Ovary (tissue), 9 donors: ENCODE data around the gene CST4. TPM values are rescaled to one million over a fixed set of nuclear protein-coding genes. Genes with fewer than 3 reads are reported as not detected.

Source experiments
- DNase-seq, 5 donors: peaks; one replicate each; pipeline ENCODE4 v3.0.0-alpha.2; 2019 to 2020
- H3K27ac ChIP-seq, 2 donors: fragments of 200-600 bp; one replicate each; pipeline versions ENCODE4 v1.5.1 to v1.8.0; 2019 to 2022
- H3K27me3 ChIP-seq: fragments of 200-600 bp; one replicate; pipeline ENCODE4 v1.8.0; 2022
- H3K36me3 ChIP-seq: fragments of 200-600 bp; sonication (generic); one replicate; pipeline ENCODE4 v1.5.1; 2019
- H3K4me1 ChIP-seq: one replicate; pipeline ENCODE4 v1.8.1; 2013; ENCODE audit warnings: mild to moderate bottlenecking, moderate library complexity; ENCODE audit not compliant: insufficient read depth
- H3K4me3 ChIP-seq: fragments of 200-600 bp; sonication (generic); one replicate; pipeline ENCODE4 v1.5.1; 2017
- H3K9me3 ChIP-seq, 2 donors: fragments of 200-600 bp in 1 of 2; sonication (generic) in 1 of 2; one replicate each; pipeline versions ENCODE4 v1.5.1 to v1.8.1; 2013 to 2019; ENCODE audit warnings: mild to moderate bottlenecking in 1 of 2, moderate library complexity in 1 of 2
- EP300 ChIP-seq: sonication (generic); formaldehyde crosslinking; IDR thresholded peaks from one replicate; pipeline ENCODE4 v1.6.1; 2017; ENCODE audit warnings: antibody characterized with exemption
- POLR2A ChIP-seq: fragments of 450-650 bp; IDR thresholded peaks from one replicate; pipeline ENCODE4 v1.6.1; 2017; ENCODE audit warnings: antibody characterized with exemption, mild to moderate bottlenecking, moderate library complexity
- WGBS, 3 donors: extraction: QIAGEN DNeasy Blood & Tissue Kit in 1 of 3; methylation state at CpG; one replicate each; pipeline versions ENCODE4 v1.1.5 to v1.1.7; 2013 to 2017; 5-methylcytosine and 5-hydroxymethylcytosine counted together
- intact Hi-C, 4 donors: fragments of 100-400 bp; cut with DNase I; formaldehyde crosslinking; loops; one replicate each; pipeline versions ENCODE4 v1.11.0 to v1.15.1; 2022 to 2023
- polyA plus RNA-seq, 2 donors: library from polyadenylated mRNA; stranded (reverse); fragments of 200-250 nt in 1 of 2; fragments of 350-450 nt in 1 of 2; fragmentation: Illumina TruSeq in 1 of 2; extraction: RNeasy Lipid Tissue Mini Kit (QIAGEN cat#74804) in 1 of 2; gene quantifications; one replicate each; pipeline ENCODE4 v1.2.3, GENCODE V29; 2013 to 2014
- total RNA-seq, 7 donors: library from RNA; depleted of rRNA in 2 of 7; stranded (reverse); fragments of >200 nt in 2 of 7; fragmentation: NEBNext Ultra II Directional in 3 of 7; extraction: Animal tissue kit (Norgen Biotek cat#: 25700) in 3 of 7; gene quantifications; one replicate each; pipeline versions ENCODE4 v1.1.0 to v1.2.4, GENCODE V29; 2016 to 2023
- TF ChIP-seq, protein P1 (sequence below), 3 donors: fragments of 450-650 bp in 2 of 3; fragments of 200-600 bp in 1 of 3; IDR thresholded peaks; one replicate each; pipeline versions ENCODE4 v1.5.1 to v1.8.0; 2016 to 2022; ENCODE audit warnings: antibody characterized with exemption in 3 of 3, mild to moderate bottlenecking in 1 of 3
- donor health status: DM: no; HTN: no; CAD: no; lungs with moderate emphysema.
- donor health status: DM: no; HTN: no; CAD: no.
- donor health status: Bipolar disorder and iron deficiency.
- donor health status: DM: yes; HTN: yes; CAD: no.
- donor health status: DM: no; HTN: no; CAD: no.
- donor health status: DM: yes; HTN: yes; CAD: no.

Gene CST4
- total and polyA plus RNA-seq, 9 donors = not detected

DNA sequence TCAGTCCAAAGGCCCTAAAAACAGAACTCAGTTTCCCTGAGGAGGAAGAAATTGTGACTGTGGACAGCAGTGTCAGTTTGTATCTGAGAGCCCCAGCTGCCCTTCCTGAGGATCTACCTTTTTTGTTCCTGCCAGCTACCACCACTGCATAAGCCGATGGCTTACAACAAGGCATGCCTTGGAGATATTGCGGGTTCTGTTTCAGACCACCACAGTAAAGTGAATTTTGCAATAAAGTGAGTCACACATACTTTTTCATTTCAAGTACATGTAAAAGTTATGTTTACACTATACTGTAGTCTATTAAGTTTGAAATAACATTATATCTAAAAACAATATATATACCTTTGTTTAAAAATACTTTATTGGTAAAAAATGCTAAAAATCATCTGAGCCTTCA lies 41.5 kb downstream of the CST4 start:
- Histone ChIP-seq H3K9me3 (no peaks in the 10 kb centered on the region), H3K36me3 (no peaks in the 10 kb centered on the region), H3K27ac (no peak overlapping the region), H3K27me3 (no peaks in the 10 kb centered on the region), H3K4me1 (no peaks in the 10 kb centered on the region), H3K4me3 (no peak overlapping the region)
- TF ChIP-seq, protein P1, sequence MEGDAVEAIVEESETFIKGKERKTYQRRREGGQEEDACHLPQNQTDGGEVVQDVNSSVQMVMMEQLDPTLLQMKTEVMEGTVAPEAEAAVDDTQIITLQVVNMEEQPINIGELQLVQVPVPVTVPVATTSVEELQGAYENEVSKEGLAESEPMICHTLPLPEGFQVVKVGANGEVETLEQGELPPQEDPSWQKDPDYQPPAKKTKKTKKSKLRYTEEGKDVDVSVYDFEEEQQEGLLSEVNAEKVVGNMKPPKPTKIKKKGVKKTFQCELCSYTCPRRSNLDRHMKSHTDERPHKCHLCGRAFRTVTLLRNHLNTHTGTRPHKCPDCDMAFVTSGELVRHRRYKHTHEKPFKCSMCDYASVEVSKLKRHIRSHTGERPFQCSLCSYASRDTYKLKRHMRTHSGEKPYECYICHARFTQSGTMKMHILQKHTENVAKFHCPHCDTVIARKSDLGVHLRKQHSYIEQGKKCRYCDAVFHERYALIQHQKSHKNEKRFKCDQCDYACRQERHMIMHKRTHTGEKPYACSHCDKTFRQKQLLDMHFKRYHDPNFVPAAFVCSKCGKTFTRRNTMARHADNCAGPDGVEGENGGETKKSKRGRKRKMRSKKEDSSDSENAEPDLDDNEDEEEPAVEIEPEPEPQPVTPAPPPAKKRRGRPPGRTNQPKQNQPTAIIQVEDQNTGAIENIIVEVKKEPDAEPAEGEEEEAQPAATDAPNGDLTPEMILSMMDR (IDR thresholded peaks at IDR 0.05) = no peak
- TF ChIP-seq POLR2A (no peak), EP300 (no peak)
- intact Hi-C loops = no loop called here
- no peak for DNase-seq
- 95 to 98% (median 96%) methylated on average over 2 of the region's 2 CpGs for WGBS, 3 donors

DNA sequence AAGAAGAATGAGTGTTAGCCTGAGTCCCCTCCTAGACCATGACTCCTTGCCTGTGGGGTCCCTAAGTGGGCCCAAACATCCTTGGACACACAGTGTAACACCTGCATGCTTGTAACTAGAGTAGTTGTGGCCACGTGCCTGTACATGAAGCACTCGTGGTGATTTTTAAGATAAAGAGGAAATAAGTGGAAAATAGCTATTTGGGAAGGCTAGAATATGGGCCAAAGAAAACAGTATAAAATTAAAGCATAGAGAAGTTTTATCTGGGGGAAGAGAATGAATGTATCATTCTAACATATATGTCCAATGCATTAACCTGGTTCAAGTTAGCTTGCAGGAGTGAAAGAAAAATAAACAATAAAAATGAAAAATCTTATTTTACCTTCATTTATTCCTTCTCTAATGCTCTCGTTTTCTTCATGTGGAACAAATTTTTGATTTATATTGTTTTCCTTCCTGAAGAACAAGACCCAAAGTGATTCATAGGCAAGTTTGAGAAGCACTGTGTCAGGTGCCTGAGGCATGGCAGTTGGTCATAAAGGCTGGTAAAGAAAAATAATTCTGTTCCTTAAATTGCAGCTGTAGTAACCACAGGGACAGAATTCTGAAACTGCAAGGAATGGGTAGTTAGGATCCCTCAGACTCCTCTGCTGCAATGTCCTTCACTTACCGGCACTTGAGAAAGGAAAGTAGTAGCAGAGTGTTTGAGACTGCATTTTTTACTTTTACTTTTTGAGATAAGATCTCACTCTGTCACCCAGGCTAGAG lies 42.5 kb downstream of the CST4 start:
- WGBS, 3 donors = 43 to 47% (median 47%) methylated on average over 4 of the region's 4 CpGs
- H3K4me3 ChIP-seq = no peak overlapping the region
- H3K9me3 ChIP-seq = no peaks in the 10 kb centered on the region
- peaks cover 4% of the 10 kb centered on the region for H3K4me1 ChIP-seq
- H3K27ac ChIP-seq = no peak overlapping the region
- intact Hi-C loops = no loop called here
- H3K27me3 ChIP-seq = no peaks in the 10 kb centered on the region
- H3K36me3 ChIP-seq = no peaks in the 10 kb centered on the region
- no peak for DNase-seq
- TF ChIP-seq, protein P1 (IDR thresholded peaks at IDR 0.05) = no peak
- TF ChIP-seq EP300 = no peak
- TF ChIP-seq POLR2A = no peak

DNA sequence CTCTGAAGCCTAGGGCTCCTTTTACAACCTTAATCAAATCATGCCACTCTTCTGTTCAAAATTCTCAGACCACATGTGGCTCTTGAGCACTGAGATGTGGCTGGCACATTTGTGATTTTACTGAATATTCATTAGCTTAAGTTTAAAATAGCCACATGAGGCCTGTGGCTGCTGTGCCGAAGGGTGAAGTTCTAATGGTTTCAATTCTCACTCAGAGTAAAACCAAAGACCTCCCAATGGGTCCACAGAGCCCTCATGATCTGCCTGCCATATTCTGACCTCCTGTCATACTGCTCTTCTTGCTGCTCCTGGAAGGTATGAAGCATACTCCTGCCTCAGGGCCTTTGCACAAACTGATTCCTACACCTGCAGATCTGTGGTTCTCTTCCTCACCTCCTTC lies 43.3 kb downstream of the CST4 start:
- 94 to 100% (median 95%) methylated on average over 1 of the region's 1 CpG for WGBS, 3 donors
- H3K4me3 ChIP-seq = no peak overlapping the region
- H3K27me3 ChIP-seq = no peaks in the 10 kb centered on the region
- H3K36me3 ChIP-seq = no peaks in the 10 kb centered on the region
- intact Hi-C loops = no loop called here
- H3K27ac ChIP-seq = no peak overlapping the region
- DNase-seq = no peak
- TF ChIP-seq, protein P1 (IDR thresholded peaks at IDR 0.05) = no peak
- TF ChIP-seq POLR2A = no peak
- no peak for TF ChIP-seq EP300
- H3K4me1 ChIP-seq = peaks cover 9% of the 10 kb centered on the region
- no peaks in the 10 kb centered on the region for H3K9me3 ChIP-seq

DNA sequence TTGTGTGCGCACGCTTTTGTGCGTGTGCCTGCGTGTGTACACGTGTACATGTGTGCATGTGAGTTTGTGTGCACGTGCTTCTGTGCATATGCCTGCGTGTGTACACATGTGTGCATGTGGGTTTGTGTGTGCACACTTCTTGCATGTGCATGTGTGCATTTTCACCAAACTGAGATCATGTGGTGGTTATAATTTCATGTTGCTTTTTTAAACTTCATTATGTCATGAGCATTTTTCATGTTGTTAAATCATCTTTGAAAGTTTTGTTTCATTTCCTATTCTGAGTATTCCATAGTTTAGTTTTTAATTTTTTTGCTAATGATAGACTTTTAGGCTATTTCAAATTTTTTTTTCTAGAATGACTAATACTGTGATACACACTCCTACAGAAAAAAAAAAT lies 44.7 kb downstream of the CST4 start:
- no peaks in the 10 kb centered on the region for H3K9me3 ChIP-seq
- intact Hi-C loops = no loop called here
- no peaks in the 10 kb centered on the region for H3K36me3 ChIP-seq
- H3K27ac ChIP-seq = no peak overlapping the region
- WGBS, 3 donors = 91 to 96% (median 94%) methylated on average over 7 of the region's 7 CpGs
- peaks cover 9% of the 10 kb centered on the region for H3K4me1 ChIP-seq
- no peak for DNase-seq
- TF ChIP-seq EP300 = no peak
- H3K4me3 ChIP-seq = no peak overlapping the region
- H3K27me3 ChIP-seq = no peaks in the 10 kb centered on the region

DNA sequence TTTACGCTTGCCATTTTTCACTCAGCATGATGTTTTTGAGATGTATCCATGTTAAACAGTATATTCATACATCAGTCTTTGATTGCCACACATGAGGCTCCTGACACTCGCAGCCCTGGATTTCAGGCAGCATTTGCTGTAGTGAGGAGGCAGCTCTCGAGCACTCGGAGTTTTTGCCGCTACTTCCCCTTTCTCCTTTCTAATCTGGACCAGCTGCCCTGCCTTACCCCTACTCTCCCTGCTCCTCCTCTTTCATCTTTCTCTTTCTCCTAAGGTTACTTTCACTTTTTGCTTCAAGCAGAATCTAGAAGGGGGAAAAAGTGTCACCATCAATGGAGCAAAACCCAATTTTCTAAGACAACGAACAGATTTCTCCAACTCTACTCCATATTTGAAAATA lies 45.2 kb downstream of the CST4 start:
- no peaks in the 10 kb centered on the region for H3K9me3 ChIP-seq
- WGBS, 3 donors = 83 to 86% (median 85%) methylated on average over 6 of the region's 6 CpGs
- DNase-seq = no peak
- peaks cover 9% of the 10 kb centered on the region for H3K4me1 ChIP-seq
- no peaks in the 10 kb centered on the region for H3K36me3 ChIP-seq
- H3K27me3 ChIP-seq = no peaks in the 10 kb centered on the region
- H3K27ac ChIP-seq = no peak overlapping the region
- intact Hi-C loops = no loop called here
- no peak overlapping the region for H3K4me3 ChIP-seq
- TF ChIP-seq POLR2A (no peak), EP300 (no peak)
- TF ChIP-seq, protein P1 (IDR thresholded peaks at IDR 0.05) = no peak
